K562 (cell line): Measurements from ENCODE around the gene USP48. TPM values are rescaled to one million over a fixed set of nuclear protein-coding genes. Genes with fewer than 3 reads are reported as not detected.
A peak's percentile ranks its signal among the peaks of the same experiment; 100 is the strongest.

ENCODE experiments used
- ARID1B ChIP-seq: fragments of 450-650 bp; IDR thresholded peaks from 2 replicates; pipeline ENCODE4 v1.6.1; 2016; ENCODE audit warnings: antibody characterized with exemption, mild to moderate bottlenecking, inconsistent platforms
- CBX1 ChIP-seq: sonication (generic); IDR thresholded peaks from 2 replicates; pipeline ENCODE4 v1.6.1; 2016; ENCODE audit warnings: antibody characterized with exemption, low read depth, mild to moderate bottlenecking
- CCAR2 ChIP-seq: fragments of 200-400 bp; formaldehyde crosslinking; IDR thresholded peaks from 2 replicates; pipeline ENCODE4 v1.6.1; 2017; ENCODE audit warnings: mild to moderate bottlenecking, low read depth, low read length
- DPF2 ChIP-seq: fragments of 450-650 bp; IDR thresholded peaks from 2 replicates; pipeline ENCODE4 v1.6.1; 2016
- E2F5 ChIP-seq: sonication (generic); formaldehyde crosslinking; IDR thresholded peaks from 2 replicates; pipeline ENCODE4 v1.8.0; 2022; ENCODE audit warnings: mild to moderate bottlenecking, missing genetic modification reagents
- HDGF ChIP-seq: fragments of 450-650 bp; IDR thresholded peaks from 2 replicates; pipeline ENCODE4 v1.6.1; 2016
- HMBOX1 ChIP-seq: sonication (generic); IDR thresholded peaks from 2 replicates; pipeline ENCODE4 v1.6.1; 2016
- MCM3 ChIP-seq: fragments of 450-650 bp; IDR thresholded peaks from 2 replicates; pipeline ENCODE4 v1.6.1; 2016
- POLR2A ChIP-seq: fragments of 450-650 bp; conservative IDR thresholded peaks from 2 replicates; pipeline ENCODE4 v1.6.1; 2016
- POLR3G ChIP-seq: IDR thresholded peaks from 2 replicates; pipeline ENCODE4 v1.6.1; 2011; ENCODE audit not compliant: insufficient read length, insufficient replicate concordance; ENCODE audit errors: extremely low read depth
- RBM25 ChIP-seq: fragments of 200-400 bp; formaldehyde crosslinking; IDR thresholded peaks from 2 replicates; pipeline ENCODE4 v1.6.1; 2018; ENCODE audit warnings: low read length, low read depth, moderate library complexity; ENCODE audit not compliant: severe bottlenecking
- SMARCA4 ChIP-seq: fragments of 450-650 bp; IDR thresholded peaks from 2 replicates; pipeline ENCODE4 v1.6.1; 2016
- SRSF1 ChIP-seq: fragments of 200-400 bp; formaldehyde crosslinking; IDR thresholded peaks from 2 replicates; pipeline ENCODE4 v1.6.1; 2017; ENCODE audit warnings: mild to moderate bottlenecking, low read depth, low read length, moderate library complexity
- STAT5A ChIP-seq: IDR thresholded peaks from 2 replicates; pipeline ENCODE4 v1.6.1; 2012; ENCODE audit warnings: low read length, inconsistent platforms, borderline replicate concordance
- ZBTB17 ChIP-seq: fragments of 450-650 bp; formaldehyde crosslinking; IDR thresholded peaks from 2 replicates; pipeline ENCODE4 v1.4.0; 2020; ENCODE audit warnings: mild to moderate bottlenecking
- ZBTB7A ChIP-seq: IDR thresholded peaks from 2 replicates; pipeline ENCODE4 v1.6.1; 2011; ENCODE audit warnings: low read depth, mild to moderate bottlenecking, low read length, moderate library complexity, borderline replicate concordance; ENCODE audit not compliant: control insufficient read depth
- ZNF165 ChIP-seq: fragments of 250-450 bp; sonication (Bioruptor Pico); IDR thresholded peaks from 2 replicates; pipeline ENCODE4 v1.4.0; 2020; ENCODE audit warnings: borderline replicate concordance
- ZNF174 ChIP-seq: fragments of 250-450 bp; sonication (Bioruptor Pico); IDR thresholded peaks from 2 replicates; pipeline ENCODE4 v1.4.0; 2020; ENCODE audit warnings: mild to moderate bottlenecking
- ZNF655 ChIP-seq: fragments of 250-450 bp; sonication (Bioruptor Pico); IDR thresholded peaks from 2 replicates; pipeline ENCODE4 v1.5.0; 2021
- polyA plus RNA-seq, 8 experiments: library from polyadenylated mRNA; depleted of rRNA in 4 of 8; stranded (reverse) in 5 of 8; unstranded in 3 of 8; fragments of >200 nt; fragmentation: Nextera tagmentation in 2 of 8; fragmentation: Illumina TruSeq in 1 of 8; extraction: Ambion mirVana in 2 of 8; extraction: Trizol in 1 of 8; gene quantifications; 2 replicates each; pipeline versions ENCODE4 v1.2.1 to v1.2.3, GENCODE V29; 2011 to 2014; ENCODE audit warnings: inconsistent platforms in 1 of 8, missing spikeins in 1 of 8
- total RNA-seq, 7 experiments: library from RNA; depleted of rRNA in 6 of 7; stranded (reverse); fragments of >200 nt in 6 of 7; fragmentation: Illumina TruSeq in 2 of 7; extraction: Trizol in 2 of 7; gene quantifications; 2 replicates each; pipeline versions ENCODE4 v1.2.1 to v1.2.3, GENCODE V29; 2011 to 2021; ENCODE audit warnings: low replicate concordance in 1 of 7
- TF ChIP-seq, protein P1 (sequence below), 3 experiments: fragments of 200-800 bp in 1 of 3; sonication (Bioruptor generic) in 1 of 3; sonication (generic) in 1 of 3; formaldehyde crosslinking in 1 of 3; IDR thresholded peaks; 2 replicates each; pipeline versions ENCODE4 v1.6.1 to v1.8.0; 2016 to 2022; ENCODE audit warnings: mild to moderate bottlenecking in 2 of 3, missing compliant biosample characterization in 2 of 3, missing genetic modification characterization in 2 of 3, missing genetic modification reagents in 1 of 3

The USP48 gene
- total and polyA plus RNA-seq, 9 of the 15 experiments (the other 6 are each of a cell fraction or from before 2014, with no cell fraction given), result 23.3 to 123 (median 106) TPM

DNA sequence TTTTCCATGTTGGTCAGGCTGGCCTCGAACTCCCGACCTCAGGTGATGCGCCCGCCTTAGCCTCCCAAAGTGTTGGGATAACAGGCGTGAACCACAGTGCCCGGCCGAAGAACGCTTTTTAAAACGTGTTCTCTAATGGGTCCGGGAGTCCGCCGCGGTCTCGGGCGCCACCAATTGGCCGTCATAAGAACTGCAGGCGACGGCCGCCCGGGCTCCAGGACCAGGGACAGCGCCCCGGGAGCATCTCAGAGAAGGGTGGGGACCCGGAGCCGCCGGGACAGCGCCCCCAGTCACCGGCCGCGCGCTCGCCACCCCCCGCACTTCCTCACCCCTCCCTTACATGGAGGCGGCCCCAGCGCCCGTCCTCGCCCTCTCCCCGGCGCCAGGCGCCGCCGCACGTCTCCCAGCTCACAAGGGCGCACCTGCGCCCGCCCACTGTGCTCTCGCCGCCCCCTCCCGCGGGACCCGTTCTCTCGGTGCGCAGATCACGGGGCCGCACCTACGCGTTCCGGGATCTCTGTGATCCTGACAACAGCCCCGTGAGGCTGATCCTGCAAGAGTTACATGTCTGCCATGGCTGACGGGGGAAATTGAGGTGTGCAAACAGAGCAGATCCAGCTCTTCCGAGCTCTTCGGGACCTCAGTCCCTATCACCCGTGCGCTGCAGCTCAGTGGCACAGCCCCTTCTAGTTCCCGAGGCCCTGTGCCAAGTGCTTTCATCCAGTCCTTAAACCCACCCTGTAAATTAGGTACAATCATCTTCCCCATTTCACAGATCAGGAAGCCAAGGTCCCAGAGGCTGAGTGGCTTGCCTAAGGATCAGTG, 123.6 kb downstream of the USP48 start (continued):
- TF ChIP-seq ZNF655 (CRISPR knock-in tag) (no peak), POLR2A (0 out of 2 replicates have a peak, but pooled peaks have one; percentile 33), CBX1 (0 out of 2 replicates have a peak, but pooled peaks have one; percentile 25), E2F5 (CRISPR knock-in tag) (peak; percentile 95; the same call in 1 of the 2 replicates), STAT5A (no peak; the same call in 1 of the 2 replicates), HMBOX1 (no peak), ARID1B (no peak), DPF2 (no peak), ZNF165 (CRISPR knock-in tag) (no peak), ZNF174 (CRISPR knock-in tag) (no peak), ZBTB7A (peak; percentile 96), HDGF (no peak), SRSF1 (no peak), CCAR2 (no peak), MCM3 (no peak), RBM25 (no peak), ZBTB17 (peak; percentile 65; the same call in 1 of the 2 replicates), SMARCA4 (no peak), POLR3G (no peak)
- TF ChIP-seq, protein P1, sequence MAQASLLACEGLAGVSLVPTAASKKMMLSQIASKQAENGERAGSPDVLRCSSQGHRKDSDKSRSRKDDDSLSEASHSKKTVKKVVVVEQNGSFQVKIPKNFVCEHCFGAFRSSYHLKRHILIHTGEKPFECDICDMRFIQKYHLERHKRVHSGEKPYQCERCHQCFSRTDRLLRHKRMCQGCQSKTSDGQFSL (CRISPR knock-in tag; IDR thresholded peaks at IDR 0.05), result peak; percentile 82; the same call in 1 of the 2 replicates
- TF ChIP-seq, protein P1 (tag; IDR thresholded peaks at IDR 0.05), result peak in 1 of 2 experiments; percentile 42; a peak in 1 of 4 replicates
